ENCODE data around the gene OR5K3.
"Not testable (repeated sequence)": the region's sequence is repeated elsewhere in the genome, so short reads cannot be mapped to it uniquely, and the experiment has no call there.

Gene OR5K3, protein sequence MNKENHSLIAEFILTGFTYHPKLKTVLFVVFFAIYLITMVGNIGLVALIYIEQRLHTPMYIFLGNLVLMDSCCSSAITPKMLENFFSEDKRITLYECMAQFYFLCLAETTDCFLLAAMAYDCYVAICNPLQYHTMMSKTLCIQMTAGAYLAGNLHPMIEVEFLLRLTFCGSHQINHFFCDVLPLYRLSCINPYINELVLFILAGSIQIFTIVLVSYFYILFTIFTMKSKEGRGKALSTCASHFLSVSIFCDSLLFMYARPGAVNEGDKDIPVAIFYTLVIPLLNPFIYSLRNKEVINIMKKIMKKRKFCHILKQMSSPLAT

DNA sequence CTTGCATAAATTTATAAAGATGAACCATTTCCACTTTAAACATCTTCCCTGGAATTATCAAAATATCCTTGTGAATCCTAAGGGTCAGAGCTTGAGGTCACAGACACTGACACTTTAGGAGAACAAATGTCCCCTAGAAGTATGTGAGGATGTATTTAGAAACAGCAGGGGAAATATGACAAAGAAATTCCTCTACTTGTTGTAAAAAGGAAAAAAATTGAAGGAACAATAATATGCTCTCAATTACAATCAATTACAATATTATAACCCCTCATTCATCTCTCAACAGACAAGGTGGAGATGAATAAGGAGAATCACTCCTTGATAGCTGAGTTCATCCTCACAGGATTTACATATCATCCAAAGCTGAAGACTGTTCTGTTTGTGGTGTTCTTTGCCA lies at the start of gene OR5K3:
Gene OR5K3 (plus strand): TSS at position 301 of the 400 bp plus-strand sequence. CDS start 0 bp downstream, at position 301.
- DNase-seq, result no peak

DNA sequence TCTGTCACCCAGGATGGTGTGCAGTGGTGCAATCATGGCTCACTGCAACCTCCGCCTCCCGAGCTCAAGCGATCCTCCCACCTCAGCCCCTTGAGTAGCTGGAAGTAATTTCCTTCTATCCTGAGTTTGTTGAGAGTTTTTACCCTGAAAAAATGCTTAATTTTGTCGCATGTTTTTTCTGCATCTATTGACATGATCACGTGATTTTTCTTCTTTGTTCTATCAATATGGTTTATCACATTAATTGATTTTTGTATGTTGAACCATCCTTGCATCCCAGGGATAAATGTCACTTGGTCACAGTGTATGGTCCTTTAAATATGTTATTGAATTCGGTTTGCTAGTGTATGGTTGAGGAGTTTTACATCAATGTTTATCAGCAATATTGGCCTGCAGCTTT lies 48.7 kb upstream of the OR5K3 start:
- DNase-seq, result no peak

- DNase-seq, result peak; percentile 65
Measured at GRCh38 chr3:98343647-98344507, 46.6 kb upstream of the OR5K3 start.

DNA sequence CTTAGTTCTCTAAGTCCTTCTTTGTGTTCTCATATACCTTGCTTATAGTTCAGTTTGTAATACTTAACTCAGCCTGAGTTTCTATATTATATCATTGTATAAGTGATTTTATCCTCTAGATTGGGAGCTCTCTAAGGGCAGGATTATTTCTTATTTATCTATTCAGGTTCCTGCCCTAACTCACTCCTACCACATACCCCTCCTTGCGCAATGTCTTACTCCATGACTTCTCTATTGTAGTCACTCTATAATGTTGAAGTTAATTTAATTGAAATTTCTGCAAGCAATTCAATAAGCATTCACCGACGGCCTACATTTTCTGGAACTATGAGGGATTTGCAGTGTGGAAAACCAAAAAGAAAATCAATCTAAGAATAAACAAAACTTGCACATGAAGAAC lies 40.4 kb upstream of the OR5K3 start:
- DNase-seq, result no peak

DNA sequence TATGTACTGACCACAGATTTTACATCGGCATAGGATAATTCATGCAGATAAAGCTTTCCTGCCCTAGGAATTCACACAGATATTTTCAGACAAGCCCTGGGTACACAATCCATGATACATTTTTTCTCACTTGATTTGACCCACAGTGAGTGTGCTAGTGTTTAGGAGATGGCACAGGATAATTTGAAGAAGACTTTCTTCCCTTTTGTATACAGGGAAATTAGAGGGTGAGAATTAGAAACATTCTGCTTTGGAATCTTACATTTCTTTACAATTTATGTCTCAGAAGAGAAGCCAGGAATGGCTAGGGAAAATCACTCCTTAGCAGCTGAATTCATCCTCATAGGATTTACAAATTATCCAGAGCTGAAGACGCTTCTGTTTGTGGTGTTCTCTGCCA lies 36.9 kb upstream of the OR5K3 start, which contains the start of gene OR5K4:
Gene OR5K4 (plus strand): TSS at position 301 of the 400 bp plus-strand sequence. CDS start 0 bp downstream, at position 301.
- no peak for DNase-seq

DNA sequence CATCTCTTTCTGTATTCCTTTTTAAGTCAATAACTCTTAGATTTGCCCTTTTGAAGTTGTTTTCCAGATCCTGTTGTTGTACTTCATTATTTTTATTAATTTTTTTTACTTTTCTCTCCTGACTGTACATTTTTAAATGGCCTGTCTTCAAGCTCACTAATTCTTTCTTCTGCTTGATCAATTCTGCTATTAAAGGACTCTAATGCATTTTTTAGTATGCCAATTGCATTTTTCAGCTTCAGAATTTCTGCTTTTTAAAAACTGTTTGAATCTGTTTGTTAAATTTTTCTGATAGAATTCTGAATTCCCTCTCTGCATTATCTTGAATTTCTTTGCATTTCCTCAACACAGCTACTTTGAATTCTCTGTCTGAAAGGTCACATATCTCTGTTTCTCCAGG lies 31.2 kb upstream of the OR5K3 start:
- DNase-seq, result no peak

DNA sequence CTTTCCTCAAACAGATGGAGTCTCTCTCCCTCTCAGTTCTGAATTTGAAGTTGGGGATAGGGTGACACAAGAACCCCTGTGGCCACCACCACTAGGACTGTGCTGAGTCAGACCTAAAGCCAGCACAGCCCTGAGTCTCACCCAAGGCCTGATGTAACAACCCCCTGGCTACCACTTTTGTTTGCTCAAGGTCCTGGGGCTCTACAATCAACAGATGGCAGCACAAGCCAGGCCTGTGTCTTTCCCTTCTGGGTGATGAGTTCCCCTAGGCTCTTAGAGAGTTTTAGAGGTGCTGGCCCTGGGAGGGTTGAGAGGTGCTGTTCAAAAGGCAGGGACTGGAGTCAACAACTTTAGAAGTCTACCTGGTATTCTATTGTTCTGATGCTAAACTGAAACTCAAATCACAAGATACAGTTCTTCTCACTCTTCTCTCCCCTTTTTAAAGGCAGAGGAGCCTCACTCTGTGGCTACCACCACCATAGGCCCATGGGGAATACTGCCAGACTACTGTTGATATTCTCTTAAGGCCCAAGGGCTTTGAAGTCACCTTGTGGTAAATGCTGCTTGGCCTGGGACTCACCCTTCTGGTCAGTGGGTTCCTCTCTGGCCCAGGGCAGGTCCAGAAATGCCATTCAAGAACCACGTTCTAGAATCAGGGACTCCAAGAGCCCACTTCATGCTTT lies 30.3 kb upstream of the OR5K3 start:
- peak; percentile 11 for DNase-seq

- DNase-seq, result no peak
Measured at GRCh38 chr3:98360681-98361080, 29.8 kb upstream of the OR5K3 start.

GRCh38 chr3:98361289-98361688 lies 29.2 kb upstream of the OR5K3 start:
- DNase-seq, result no peak

DNA sequence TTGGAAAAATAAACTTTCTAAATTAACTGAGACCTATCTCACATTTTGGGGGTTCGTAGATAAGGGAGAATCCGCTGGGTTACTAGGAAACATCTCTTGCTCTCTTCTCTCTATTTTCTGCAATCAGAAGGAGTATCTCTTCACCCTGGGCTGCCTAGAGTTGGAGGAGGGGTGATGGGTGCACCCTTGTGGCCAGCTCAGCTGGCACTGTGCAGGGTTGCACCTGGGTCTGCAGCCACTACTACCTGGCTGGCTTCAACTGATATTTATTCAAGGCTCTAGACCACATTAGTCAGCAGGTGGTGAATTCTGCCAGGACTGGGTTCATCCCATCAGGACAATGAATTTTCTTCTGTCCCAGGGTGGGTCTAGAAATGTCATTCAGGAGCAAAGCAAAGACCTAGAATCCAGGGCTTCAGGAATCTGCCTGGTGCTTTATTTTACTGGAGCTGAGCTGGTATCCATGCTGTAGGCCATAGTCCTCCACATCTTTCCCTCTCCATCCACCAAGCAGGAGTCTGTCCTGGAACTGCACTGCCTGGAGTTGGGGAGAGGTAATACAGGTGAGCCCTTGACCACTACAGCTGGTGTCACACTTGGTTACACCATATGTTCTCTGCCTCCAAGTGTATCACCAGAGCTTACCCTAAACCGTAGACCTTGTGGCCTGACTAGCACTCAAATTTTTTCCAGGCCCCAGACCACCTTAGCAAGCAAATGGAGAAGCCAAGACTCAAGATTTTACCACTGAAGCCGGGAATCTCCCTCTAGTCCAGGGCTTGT lies 22.8 kb upstream of the OR5K3 start:
- no peak for DNase-seq

DNA sequence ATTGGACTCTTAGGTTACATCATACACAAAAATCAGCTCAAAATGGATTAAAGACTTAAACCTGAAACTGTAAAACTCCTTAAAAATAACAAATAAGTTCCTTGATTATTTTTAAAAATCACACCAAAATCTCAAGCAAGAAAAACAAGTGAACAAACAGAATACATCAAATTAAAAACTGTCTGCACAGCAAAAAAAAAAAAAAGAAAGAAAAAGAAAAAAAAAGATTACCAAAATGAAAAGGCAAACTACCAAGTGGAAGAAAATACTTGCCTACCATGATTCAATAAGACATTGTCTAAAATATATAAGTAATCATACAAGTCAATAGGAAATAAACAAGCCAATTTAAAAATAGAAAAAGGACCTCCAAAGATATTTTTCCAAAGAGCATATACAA lies 19.3 kb upstream of the OR5K3 start:
- no peak for DNase-seq

DNA sequence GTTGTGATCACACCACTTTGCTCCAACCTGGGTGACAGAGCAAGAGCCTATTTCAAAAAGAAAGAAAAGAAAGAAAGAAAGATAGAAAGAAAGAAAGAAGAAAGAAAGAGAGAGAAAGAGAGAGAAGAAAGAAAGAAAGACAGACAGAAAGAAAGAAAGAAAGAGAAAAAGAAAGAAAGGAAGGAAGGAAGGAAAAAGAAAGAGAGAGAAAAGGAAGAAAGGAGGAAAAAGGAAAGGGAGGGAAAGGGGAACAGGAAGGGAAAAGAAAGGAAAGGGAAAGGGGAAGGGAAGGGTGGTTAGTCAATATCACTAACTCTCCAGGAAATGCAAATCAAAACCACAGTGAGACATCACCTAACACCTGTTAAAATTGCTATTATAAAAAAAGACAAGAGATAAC lies 18.6 kb upstream of the OR5K3 start:
- DNase-seq, result no peak

DNA sequence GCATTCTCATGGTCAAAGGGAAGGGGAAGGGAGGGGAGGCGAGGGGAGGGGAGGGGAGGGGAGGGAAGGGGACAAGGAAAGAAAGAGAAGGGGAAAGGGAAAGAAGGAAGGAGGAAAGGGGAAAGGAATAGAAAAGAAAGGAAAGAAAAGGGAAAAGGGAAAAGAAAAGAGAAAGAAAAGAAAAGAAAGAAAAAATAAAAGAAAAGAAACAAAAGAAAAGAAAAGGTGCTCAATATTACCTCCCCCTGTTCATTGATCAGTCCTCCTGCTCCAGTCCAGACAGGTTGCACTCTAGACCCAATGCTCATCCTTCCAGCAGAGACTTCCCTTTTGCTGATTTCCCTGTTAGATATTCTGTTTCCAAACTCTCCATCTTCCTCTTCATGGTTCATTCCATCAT lies 18.0 kb upstream of the OR5K3 start:
- DNase-seq, result no peak

GRCh38 chr3:98376631-98377030 lies 13.8 kb upstream of the OR5K3 start:
- no peak for DNase-seq

DNA sequence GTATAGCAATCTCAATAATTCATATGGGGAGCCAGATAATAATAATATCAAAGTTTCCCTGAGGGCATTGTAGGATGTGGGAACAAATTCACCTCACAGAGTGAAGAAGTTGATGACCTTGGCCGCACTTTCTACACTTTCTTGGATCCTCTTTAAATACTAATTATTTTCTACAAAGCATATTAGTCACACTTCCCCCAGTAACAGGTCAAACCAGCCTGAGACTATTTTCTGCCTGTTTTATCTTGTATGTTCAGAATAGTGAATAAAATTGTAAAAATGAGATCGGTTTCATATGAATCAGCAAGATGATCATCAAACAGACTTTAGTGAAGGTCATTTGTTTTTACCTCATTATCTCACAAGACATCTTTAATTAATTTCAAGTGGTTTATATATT lies 2.3 kb upstream of the OR5K3 start:
- no peak for DNase-seq

- DNase-seq, result no peak
Measured at GRCh38 chr3:98395101-98395500, 4.6 kb downstream of the OR5K3 start.

DNA sequence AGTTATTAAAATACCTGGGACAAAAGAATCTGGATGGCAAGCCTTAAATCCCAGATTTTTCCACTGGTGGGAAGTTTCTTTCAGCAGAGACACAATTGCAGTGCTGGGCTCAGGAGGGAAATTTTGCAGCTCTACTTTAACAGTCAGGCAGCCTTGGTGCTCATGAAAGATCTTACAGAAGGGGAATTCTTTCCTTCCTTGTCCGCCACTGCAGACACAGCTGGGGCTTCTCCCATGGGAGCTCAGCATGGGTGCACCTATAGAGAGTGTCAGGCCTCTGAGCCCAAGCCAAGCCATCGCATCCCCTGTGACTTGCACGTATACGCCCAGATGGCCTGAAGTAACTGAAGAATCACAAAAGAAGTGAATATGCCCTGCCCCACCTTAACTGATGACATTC lies 6.0 kb downstream of the OR5K3 start:
- not testable (repeated sequence) for DNase-seq

DNA sequence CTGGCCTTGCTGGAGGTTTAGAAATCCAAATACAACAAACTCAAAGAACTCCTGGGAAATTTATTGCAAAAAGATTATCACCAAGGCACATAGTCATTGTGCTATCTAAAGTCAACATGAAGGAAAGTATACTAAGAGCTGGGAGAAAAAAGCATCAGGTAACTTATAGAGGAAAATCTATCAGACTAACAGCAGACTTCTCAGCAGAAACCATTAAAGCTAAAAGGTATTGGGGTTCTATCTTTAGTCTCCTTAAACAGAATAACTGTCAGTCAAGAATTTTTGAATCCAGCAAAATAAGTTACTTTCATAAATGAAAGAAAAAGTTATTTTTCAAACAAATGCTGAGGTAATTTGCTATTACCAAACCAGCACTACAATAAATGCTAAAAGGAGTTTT lies 8.0 kb downstream of the OR5K3 start:
- no peak for DNase-seq

GRCh38 chr3:98402507-98402906 lies 12.0 kb downstream of the OR5K3 start:
- DNase-seq, result no peak

DNA sequence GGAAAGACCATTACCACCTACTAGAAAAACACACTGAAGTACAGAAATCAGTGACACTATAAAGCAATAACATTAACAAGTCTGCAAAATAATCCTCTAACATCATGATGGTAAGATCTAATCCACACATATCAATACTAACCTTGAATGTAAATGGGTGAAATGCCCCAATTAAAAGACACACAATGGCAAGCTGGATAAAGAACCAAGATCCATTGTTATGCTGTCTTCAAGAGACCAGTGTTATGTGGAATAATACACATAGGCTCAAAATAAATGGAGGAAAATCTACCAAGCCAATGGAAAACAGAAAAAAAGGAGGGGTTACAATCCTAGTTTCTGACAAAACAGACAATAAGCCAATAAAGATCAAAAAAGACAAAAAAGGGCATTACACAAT lies 13.5 kb downstream of the OR5K3 start:
- DNase-seq, result no peak

GRCh38 chr3:98406034-98406433 lies 15.6 kb downstream of the OR5K3 start:
- no peak for DNase-seq

GRCh38 chr3:98432575-98432974 lies 42.1 kb downstream of the OR5K3 start:
- no peak for DNase-seq

DNA sequence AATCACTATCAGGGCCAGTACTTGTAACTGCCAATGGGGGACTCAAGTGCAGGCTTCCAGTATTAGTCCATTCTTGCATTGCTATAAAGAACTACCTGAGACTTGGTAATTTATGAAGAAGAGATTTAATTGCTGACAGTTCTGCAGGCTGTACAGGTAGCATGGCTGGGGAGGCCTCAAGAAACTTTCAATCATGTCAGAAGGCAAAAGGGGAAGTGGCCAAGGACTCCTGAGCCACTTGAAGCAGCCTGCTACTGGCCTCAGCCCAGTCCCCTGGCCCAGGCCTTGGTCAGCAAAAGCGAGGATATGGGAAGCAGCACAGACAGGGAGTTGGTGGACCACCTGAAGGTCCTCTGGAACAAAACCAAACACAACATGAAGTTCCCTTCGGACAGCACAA lies 43.3 kb downstream of the OR5K3 start:
- no peak for DNase-seq
